Measurements from ENCODE around the gene KIAA1328. TPM values are rescaled to one million over a fixed set of nuclear protein-coding genes. Genes with fewer than 3 reads are reported as not detected.
A peak's percentile ranks its signal among the peaks of the same experiment; 100 is the strongest.

Gene KIAA1328
- total RNA-seq, 1 donor = 8.7 TPM

DNA sequence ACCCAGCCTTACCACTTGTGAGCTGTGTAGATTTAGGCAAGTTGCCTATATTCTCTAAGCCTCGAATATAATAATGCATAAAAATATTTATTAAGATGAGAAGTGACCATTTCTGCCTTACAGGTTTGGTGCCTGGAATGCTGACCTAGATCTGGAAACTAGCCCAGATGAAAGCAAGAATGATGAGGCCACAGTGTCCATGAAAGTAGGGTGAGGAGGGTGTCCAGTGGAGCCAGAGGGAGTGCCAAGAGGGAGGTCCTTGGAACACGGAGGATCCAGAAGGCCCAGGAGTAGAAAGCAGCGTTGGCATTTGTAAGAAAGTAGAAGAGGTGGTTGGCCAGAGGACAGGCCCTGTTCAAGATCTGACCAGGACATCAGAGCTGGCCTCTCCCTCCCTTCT lies 402.3 kb downstream of the KIAA1328 start:
- Histone ChIP-seq H3K27me3 (ENCODE audit: insufficient read depth, low read length) (no peaks in the 10 kb centered on the region), H3K27ac (ENCODE audit: low read depth, low read length) (no peak overlapping the region), H3K9me3 (ENCODE audit: low read depth, low read length) (no peaks in the 10 kb centered on the region), H3K4me3 (ENCODE audit: insufficient read depth, low read length) (no peak overlapping the region), H3K36me3 (ENCODE audit: insufficient read depth, low read length) (no peaks in the 10 kb centered on the region), H3K79me2 (ENCODE audit: insufficient read depth, low read length) (no peaks in the 10 kb centered on the region), H2AFZ (ENCODE audit: low read length) (no peak overlapping the region), H3K4me1 (ENCODE audit: insufficient read depth, low read length) (no peaks in the 10 kb centered on the region), H3K4me2 (ENCODE audit: insufficient read depth, low read length) (no peak overlapping the region), H4K20me1 (ENCODE audit: insufficient read depth, low read length) (no peaks in the 10 kb centered on the region)
- DNase-seq (ENCODE audit: insufficient read length, low spot score, missing footprints) = no peak
- TF ChIP-seq, protein P1, sequence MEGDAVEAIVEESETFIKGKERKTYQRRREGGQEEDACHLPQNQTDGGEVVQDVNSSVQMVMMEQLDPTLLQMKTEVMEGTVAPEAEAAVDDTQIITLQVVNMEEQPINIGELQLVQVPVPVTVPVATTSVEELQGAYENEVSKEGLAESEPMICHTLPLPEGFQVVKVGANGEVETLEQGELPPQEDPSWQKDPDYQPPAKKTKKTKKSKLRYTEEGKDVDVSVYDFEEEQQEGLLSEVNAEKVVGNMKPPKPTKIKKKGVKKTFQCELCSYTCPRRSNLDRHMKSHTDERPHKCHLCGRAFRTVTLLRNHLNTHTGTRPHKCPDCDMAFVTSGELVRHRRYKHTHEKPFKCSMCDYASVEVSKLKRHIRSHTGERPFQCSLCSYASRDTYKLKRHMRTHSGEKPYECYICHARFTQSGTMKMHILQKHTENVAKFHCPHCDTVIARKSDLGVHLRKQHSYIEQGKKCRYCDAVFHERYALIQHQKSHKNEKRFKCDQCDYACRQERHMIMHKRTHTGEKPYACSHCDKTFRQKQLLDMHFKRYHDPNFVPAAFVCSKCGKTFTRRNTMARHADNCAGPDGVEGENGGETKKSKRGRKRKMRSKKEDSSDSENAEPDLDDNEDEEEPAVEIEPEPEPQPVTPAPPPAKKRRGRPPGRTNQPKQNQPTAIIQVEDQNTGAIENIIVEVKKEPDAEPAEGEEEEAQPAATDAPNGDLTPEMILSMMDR (IDR thresholded peaks at IDR 0.05; ENCODE audit: extremely low read depth, low read depth, low read length) = no peak

DNA sequence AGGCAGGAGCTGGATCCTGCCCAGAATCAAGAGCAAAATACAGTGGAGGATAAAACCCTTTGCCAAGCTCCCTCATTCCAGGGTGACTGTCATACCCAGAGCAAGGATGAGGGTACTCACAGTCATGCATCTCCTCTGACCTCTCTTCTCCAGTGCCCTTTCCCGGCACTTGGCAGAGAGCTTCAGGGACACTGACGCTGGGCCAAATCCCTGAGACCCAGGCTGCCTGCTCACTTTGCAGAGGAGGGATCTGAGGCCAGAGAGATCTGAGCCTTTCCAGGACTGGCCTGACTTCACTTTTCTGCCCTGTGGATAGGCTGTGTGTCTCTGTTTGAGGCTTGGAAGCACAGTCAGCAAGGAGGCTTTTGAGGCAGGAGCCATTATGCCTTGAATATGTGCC lies 406.7 kb downstream of the KIAA1328 start:
- TF ChIP-seq, protein P1 (IDR thresholded peaks at IDR 0.05; ENCODE audit: extremely low read depth, low read depth, low read length) = no peak
- H3K4me2 ChIP-seq (ENCODE audit: insufficient read depth, low read length) = no peak overlapping the region
- no peak overlapping the region for H3K4me3 ChIP-seq (ENCODE audit: insufficient read depth, low read length)
- H3K27ac ChIP-seq (ENCODE audit: low read depth, low read length) = no peak overlapping the region
- H2AFZ ChIP-seq (ENCODE audit: low read length) = no peak overlapping the region
- H3K9me3 ChIP-seq (ENCODE audit: low read depth, low read length) = no peaks in the 10 kb centered on the region
- no peaks in the 10 kb centered on the region for H4K20me1 ChIP-seq (ENCODE audit: insufficient read depth, low read length)
- DNase-seq (ENCODE audit: insufficient read length, low spot score, missing footprints) = peak; percentile 69
- H3K36me3 ChIP-seq (ENCODE audit: insufficient read depth, low read length) = no peaks in the 10 kb centered on the region
- H3K27me3 ChIP-seq (ENCODE audit: insufficient read depth, low read length) = no peaks in the 10 kb centered on the region
- no peaks in the 10 kb centered on the region for H3K4me1 ChIP-seq (ENCODE audit: insufficient read depth, low read length)
- H3K79me2 ChIP-seq (ENCODE audit: insufficient read depth, low read length) = no peaks in the 10 kb centered on the region

DNA sequence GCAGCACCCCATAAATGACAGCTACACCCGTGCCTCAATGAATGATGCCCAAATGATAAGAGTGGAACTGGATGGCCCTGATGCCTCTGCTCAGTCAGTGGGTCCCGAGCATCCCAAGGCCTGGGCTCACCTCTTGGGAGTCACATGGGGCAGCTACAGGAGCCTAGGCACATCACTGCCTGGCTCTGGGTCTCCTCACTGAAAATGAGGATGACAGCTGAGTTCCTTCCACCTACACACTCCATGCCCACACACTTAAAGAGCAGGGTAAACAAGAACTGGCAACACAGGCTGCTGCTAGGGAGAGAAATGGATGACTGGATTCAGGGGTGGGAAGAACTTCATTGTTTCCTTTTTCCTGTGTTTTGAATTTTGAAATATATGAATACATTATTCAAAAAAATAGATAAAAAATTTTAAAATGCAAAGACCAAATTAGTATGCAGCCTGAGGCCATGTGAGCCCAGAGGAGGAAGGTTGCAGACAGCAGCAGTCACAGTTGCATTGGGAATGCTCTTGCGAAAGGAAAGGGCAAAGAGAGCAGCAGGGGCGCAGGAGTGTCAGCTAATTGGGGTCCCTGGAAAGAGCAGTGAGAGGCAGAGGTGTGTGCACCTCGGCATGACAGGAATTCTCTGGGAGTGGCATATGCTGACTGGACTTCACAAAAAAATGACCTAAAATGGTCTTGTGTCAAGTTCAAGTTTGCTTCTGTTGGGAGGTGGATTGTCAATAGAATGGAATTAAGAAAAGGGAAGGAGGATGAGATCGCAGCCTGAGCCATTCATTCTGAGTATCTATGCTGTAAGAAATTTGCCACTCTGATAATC lies 409.6 kb downstream of the KIAA1328 start:
- DNase-seq (ENCODE audit: insufficient read length, low spot score, missing footprints) = peak; percentile 69
- no peaks in the 10 kb centered on the region for H3K9me3 ChIP-seq (ENCODE audit: low read depth, low read length)
- H3K36me3 ChIP-seq (ENCODE audit: insufficient read depth, low read length) = no peaks in the 10 kb centered on the region
- H3K27ac ChIP-seq (ENCODE audit: low read depth, low read length) = no peak overlapping the region
- no peak overlapping the region for H2AFZ ChIP-seq (ENCODE audit: low read length)
- TF ChIP-seq, protein P1 (IDR thresholded peaks at IDR 0.05; ENCODE audit: extremely low read depth, low read depth, low read length) = no peak
- H3K27me3 ChIP-seq (ENCODE audit: insufficient read depth, low read length) = peaks cover 10% of the 10 kb centered on the region
- no peaks in the 10 kb centered on the region for H4K20me1 ChIP-seq (ENCODE audit: insufficient read depth, low read length)
- no peaks in the 10 kb centered on the region for H3K4me1 ChIP-seq (ENCODE audit: insufficient read depth, low read length)
- H3K79me2 ChIP-seq (ENCODE audit: insufficient read depth, low read length) = no peaks in the 10 kb centered on the region
- H3K4me2 ChIP-seq (ENCODE audit: insufficient read depth, low read length) = no peak overlapping the region
- no peak overlapping the region for H3K4me3 ChIP-seq (ENCODE audit: insufficient read depth, low read length)

DNA sequence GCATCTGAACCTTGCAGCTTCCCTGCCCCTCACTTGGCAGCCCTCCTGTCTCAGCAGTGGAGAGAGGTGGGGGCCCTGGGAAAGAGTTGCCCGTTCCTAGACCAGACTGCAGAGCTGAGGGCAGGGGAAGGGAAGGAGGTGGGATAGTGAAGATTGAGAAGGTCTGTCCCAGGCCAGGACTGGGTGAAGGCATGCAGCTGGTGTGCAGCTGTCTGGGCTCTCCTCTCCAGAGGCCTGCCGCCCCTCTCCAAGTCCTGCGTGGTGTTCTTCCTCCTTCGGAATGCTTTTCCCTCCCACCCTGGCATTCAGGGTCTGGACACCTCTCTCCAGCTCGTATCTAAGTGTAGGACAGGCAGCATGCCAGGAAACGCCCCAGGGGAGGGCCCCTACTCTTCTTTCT lies 413.2 kb downstream of the KIAA1328 start:
- Histone ChIP-seq H3K4me2 (ENCODE audit: insufficient read depth, low read length) (no peak overlapping the region), H3K9me3 (ENCODE audit: low read depth, low read length) (no peaks in the 10 kb centered on the region), H3K4me1 (ENCODE audit: insufficient read depth, low read length) (no peaks in the 10 kb centered on the region), H4K20me1 (ENCODE audit: insufficient read depth, low read length) (no peaks in the 10 kb centered on the region), H3K79me2 (ENCODE audit: insufficient read depth, low read length) (no peaks in the 10 kb centered on the region), H3K27ac (ENCODE audit: low read depth, low read length) (no peak overlapping the region), H3K27me3 (ENCODE audit: insufficient read depth, low read length) (peaks cover 19% of the 10 kb centered on the region), H3K36me3 (ENCODE audit: insufficient read depth, low read length) (no peaks in the 10 kb centered on the region), H2AFZ (ENCODE audit: low read length) (no peak overlapping the region), H3K4me3 (ENCODE audit: insufficient read depth, low read length) (no peak overlapping the region)
- peak; percentile 55 for DNase-seq (ENCODE audit: insufficient read length, low spot score, missing footprints)
- TF ChIP-seq, protein P1 (IDR thresholded peaks at IDR 0.05; ENCODE audit: extremely low read depth, low read depth, low read length) = no peak

Data from osteoblast (primary cell).